ENCODE results near the gene APBB1IP.

DNA sequence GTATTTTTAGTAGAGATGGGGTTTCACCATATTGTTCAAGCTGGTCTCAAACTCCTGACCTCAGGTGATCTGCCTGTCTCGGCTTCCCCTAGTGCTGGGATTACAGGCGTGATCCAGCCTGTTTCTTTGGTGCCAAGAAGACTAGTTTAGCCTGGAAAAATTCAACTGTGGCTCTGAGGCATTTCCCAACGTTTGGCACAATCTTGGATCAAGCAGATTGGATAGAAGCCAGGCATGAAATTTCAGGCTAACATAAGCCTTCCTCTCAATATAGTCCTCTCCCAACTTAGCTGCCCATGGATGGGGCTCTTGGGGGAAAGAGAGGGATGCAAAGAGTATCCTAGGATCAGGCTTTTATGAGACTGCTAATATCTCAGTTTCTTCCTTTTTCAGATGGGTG lies 53.8 kb downstream of the APBB1IP start:
- TF ChIP-seq, protein P1, sequence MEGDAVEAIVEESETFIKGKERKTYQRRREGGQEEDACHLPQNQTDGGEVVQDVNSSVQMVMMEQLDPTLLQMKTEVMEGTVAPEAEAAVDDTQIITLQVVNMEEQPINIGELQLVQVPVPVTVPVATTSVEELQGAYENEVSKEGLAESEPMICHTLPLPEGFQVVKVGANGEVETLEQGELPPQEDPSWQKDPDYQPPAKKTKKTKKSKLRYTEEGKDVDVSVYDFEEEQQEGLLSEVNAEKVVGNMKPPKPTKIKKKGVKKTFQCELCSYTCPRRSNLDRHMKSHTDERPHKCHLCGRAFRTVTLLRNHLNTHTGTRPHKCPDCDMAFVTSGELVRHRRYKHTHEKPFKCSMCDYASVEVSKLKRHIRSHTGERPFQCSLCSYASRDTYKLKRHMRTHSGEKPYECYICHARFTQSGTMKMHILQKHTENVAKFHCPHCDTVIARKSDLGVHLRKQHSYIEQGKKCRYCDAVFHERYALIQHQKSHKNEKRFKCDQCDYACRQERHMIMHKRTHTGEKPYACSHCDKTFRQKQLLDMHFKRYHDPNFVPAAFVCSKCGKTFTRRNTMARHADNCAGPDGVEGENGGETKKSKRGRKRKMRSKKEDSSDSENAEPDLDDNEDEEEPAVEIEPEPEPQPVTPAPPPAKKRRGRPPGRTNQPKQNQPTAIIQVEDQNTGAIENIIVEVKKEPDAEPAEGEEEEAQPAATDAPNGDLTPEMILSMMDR (IDR thresholded peaks at IDR 0.05), result no peak
- no peak for TF ChIP-seq POLR2A (IDR thresholded peaks at IDR 0.05)
